Fibroblast of mammary gland (primary cell): ENCODE data around the gene CRKL.

Source experiments
- DNase-seq: peaks from one replicate; pipeline ENCODE4 v3.0.0-alpha.2; 2010; ENCODE audit warnings: low read depth
- H3K4me3 ChIP-seq: 2 replicates; pipeline ENCODE4 v1.5.1; 2011; ENCODE audit warnings: low read depth, mild to moderate bottlenecking, low read length, moderate library complexity; ENCODE audit not compliant: control insufficient read depth
- TF ChIP-seq, protein P1 (sequence below): conservative IDR thresholded peaks from 2 replicates; pipeline ENCODE4 v1.5.1; 2011; ENCODE audit warnings: low read depth, low read length, inconsistent platforms; ENCODE audit not compliant: control insufficient read depth, insufficient read depth

CRKL gene

GRCh38 chr22:20881231-20881630 is 36.0 kb upstream of the CRKL start:
- peak; percentile 16 for DNase-seq
- H3K4me3 ChIP-seq, result no peak overlapping the region
- TF ChIP-seq, protein P1, sequence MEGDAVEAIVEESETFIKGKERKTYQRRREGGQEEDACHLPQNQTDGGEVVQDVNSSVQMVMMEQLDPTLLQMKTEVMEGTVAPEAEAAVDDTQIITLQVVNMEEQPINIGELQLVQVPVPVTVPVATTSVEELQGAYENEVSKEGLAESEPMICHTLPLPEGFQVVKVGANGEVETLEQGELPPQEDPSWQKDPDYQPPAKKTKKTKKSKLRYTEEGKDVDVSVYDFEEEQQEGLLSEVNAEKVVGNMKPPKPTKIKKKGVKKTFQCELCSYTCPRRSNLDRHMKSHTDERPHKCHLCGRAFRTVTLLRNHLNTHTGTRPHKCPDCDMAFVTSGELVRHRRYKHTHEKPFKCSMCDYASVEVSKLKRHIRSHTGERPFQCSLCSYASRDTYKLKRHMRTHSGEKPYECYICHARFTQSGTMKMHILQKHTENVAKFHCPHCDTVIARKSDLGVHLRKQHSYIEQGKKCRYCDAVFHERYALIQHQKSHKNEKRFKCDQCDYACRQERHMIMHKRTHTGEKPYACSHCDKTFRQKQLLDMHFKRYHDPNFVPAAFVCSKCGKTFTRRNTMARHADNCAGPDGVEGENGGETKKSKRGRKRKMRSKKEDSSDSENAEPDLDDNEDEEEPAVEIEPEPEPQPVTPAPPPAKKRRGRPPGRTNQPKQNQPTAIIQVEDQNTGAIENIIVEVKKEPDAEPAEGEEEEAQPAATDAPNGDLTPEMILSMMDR, result no peak

- no peak overlapping the region for H3K4me3 ChIP-seq
- TF ChIP-seq, protein P1, result no peak
- DNase-seq, result no peak
Observed at GRCh38 chr22:20881869-20882815, 35.1 kb upstream of the CRKL start.

- no peak for DNase-seq
- no peak overlapping the region for H3K4me3 ChIP-seq
- TF ChIP-seq, protein P1, result no peak
Observed at GRCh38 chr22:20882855-20883254, 34.4 kb upstream of the CRKL start.

- no peak overlapping the region for H3K4me3 ChIP-seq
- TF ChIP-seq, protein P1, result no peak
- DNase-seq, result no peak
Observed at GRCh38 chr22:20884454-20884853, 32.8 kb upstream of the CRKL start.

GRCh38 chr22:20885017-20885556 is 32.1 kb upstream of the CRKL start:
- no peak overlapping the region for H3K4me3 ChIP-seq
- no peak for DNase-seq
- TF ChIP-seq, protein P1, result no peak

DNA sequence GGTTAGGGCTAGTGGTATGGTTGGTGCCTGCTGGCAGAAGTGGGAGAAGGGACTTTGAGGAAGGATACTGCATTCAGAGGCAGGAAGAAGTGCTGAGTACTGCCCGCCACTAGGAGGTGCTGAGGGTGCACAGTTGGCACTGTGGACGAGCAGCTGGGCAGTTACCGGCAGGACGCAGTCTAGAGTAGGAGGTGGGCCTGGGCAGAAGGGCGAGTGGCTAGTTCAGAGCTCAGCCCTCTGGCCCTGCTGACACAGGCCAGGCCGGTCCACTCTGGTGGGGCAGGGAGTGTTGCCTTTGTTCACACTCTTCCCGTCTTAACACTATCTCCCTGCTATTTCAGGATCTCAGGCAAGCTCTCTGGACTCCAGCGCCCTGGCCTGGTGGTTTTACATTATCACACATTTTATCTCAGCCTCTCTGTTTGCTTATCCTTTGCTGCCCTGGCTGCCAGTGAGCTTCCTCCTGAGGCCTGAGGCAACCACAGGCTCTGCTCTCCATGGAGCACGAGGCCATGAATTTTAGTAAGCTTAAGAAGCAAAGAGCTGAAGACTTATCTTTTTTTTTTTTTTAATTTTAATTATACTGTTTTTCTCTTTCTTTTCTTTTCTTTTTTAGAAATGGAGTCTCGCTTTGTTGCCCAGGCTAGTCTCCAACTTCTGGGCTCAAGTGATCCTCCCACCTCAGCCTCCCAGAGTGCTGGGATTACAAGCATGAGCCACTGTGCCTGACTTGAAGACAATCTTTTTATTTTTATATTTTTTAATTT is 31.5 kb upstream of the CRKL start:
- H3K4me3 ChIP-seq, result no peak overlapping the region
- DNase-seq, result peak; percentile 79
- TF ChIP-seq, protein P1, result peak; percentile 97
